GM04503 (cell line): ENCODE data around the gene NT5DC4.

Source experiments
- DNase-seq: peaks from one replicate; pipeline ENCODE4 v3.0.0-alpha.2; 2012; ENCODE audit warnings: low read depth

NT5DC4 gene

GRCh38 chr2:112723995-112724394 lies 3.2 kb downstream of the NT5DC4 start:
- DNase-seq = no peak

GRCh38 chr2:112724591-112725525 lies 4.0 kb downstream of the NT5DC4 start:
- no peak for DNase-seq

GRCh38 chr2:112725545-112726457 lies 5.0 kb downstream of the NT5DC4 start:
- DNase-seq = no peak

GRCh38 chr2:112726487-112727190 lies 5.8 kb downstream of the NT5DC4 start:
- DNase-seq = peak; percentile 39

GRCh38 chr2:112727276-112728028 lies 6.6 kb downstream of the NT5DC4 start:
- no peak for DNase-seq

- DNase-seq = no peak
These were observed 7.2 kb downstream of the NT5DC4 start for GRCh38 chr2:112728029-112728362.

GRCh38 chr2:112728378-112729175 lies 7.8 kb downstream of the NT5DC4 start:
- DNase-seq = no peak

- DNase-seq = no peak
These were observed 9.4 kb downstream of the NT5DC4 start for GRCh38 chr2:112730216-112730615.

GRCh38 chr2:112730791-112731190 lies 10.0 kb downstream of the NT5DC4 start:
- no peak for DNase-seq

GRCh38 chr2:112731479-112731878 lies 10.7 kb downstream of the NT5DC4 start:
- no peak for DNase-seq

GRCh38 chr2:112733456-112733855 lies 12.6 kb downstream of the NT5DC4 start:
- DNase-seq = no peak

- no peak for DNase-seq
These were observed 13.1 kb downstream of the NT5DC4 start for GRCh38 chr2:112733871-112734270.

GRCh38 chr2:112737542-112738232 lies 16.9 kb downstream of the NT5DC4 start:
- DNase-seq = no peak

GRCh38 chr2:112740527-112740926 lies 19.7 kb downstream of the NT5DC4 start:
- no peak for DNase-seq

GRCh38 chr2:112749755-112750559 lies 29.1 kb downstream of the NT5DC4 start:
- DNase-seq = no peak

GRCh38 chr2:112750560-112750843 lies 29.7 kb downstream of the NT5DC4 start:
- no peak for DNase-seq

- DNase-seq = no peak
These were observed 30.8 kb downstream of the NT5DC4 start for GRCh38 chr2:112751451-112752197.

GRCh38 chr2:112752667-112753066 lies 31.8 kb downstream of the NT5DC4 start:
- no peak for DNase-seq

- no peak for DNase-seq
These were observed 33.7 kb downstream of the NT5DC4 start for GRCh38 chr2:112754564-112754963.
